Activated CD4-positive, CD25-positive, alpha-beta regulatory T cell treated with anti-CD3 and anti-CD28 coated beads, Interleukin-2, amount 50 U/mL, for 16 hours (primary cell): Measurements from ENCODE around the gene NUDT4.

Experiments
- DNase-seq: peaks from one replicate; pipeline ENCODE4 v3.0.0-alpha.2; 2020; ENCODE audit warnings: low read depth, low spot score

NUDT4 gene

GRCh38 chr12:93377252-93378195 is at the start of gene NUDT4:
NUDT4 (plus strand) TSS chr12:93377925; CDS start chr12:93378323, 398 bp downstream.
- DNase-seq, result peak; percentile 97

- DNase-seq, result no peak
Measured at GRCh38 chr12:93333054-93333453, 44.7 kb upstream of the NUDT4 start.

GRCh38 chr12:93333828-93334227 is 43.9 kb upstream of the NUDT4 start:
- DNase-seq, result no peak

GRCh38 chr12:93335603-93336162 is 42.0 kb upstream of the NUDT4 start:
- DNase-seq, result no peak

GRCh38 chr12:93336291-93336741 is 41.4 kb upstream of the NUDT4 start:
- DNase-seq, result no peak

GRCh38 chr12:93338598-93338997 is 39.1 kb upstream of the NUDT4 start:
- DNase-seq, result no peak

- no peak for DNase-seq
Measured at GRCh38 chr12:93339695-93340094, 38.0 kb upstream of the NUDT4 start.

GRCh38 chr12:93341409-93342049 is 36.2 kb upstream of the NUDT4 start:
- no peak for DNase-seq

GRCh38 chr12:93347054-93347785 is 30.5 kb upstream of the NUDT4 start:
- DNase-seq, result no peak

- no peak for DNase-seq
Measured at GRCh38 chr12:93348575-93349435, 28.9 kb upstream of the NUDT4 start.

- no peak for DNase-seq
Measured at GRCh38 chr12:93351726-93352125, 26.0 kb upstream of the NUDT4 start.

GRCh38 chr12:93352321-93352720 is 25.4 kb upstream of the NUDT4 start:
- DNase-seq, result no peak

GRCh38 chr12:93356214-93356613 is 21.5 kb upstream of the NUDT4 start:
- DNase-seq, result no peak

GRCh38 chr12:93358058-93358457 is 19.7 kb upstream of the NUDT4 start:
- DNase-seq, result no peak

GRCh38 chr12:93358821-93359220 is 18.9 kb upstream of the NUDT4 start:
- no peak for DNase-seq

GRCh38 chr12:93360688-93361087 is 17.0 kb upstream of the NUDT4 start:
- DNase-seq, result no peak

GRCh38 chr12:93361151-93361919 is 16.4 kb upstream of the NUDT4 start:
- DNase-seq, result no peak

- DNase-seq, result no peak
Measured at GRCh38 chr12:93363841-93364297, 13.9 kb upstream of the NUDT4 start.

- no peak for DNase-seq
Measured at GRCh38 chr12:93365616-93366405, 11.9 kb upstream of the NUDT4 start.
